ENCODE data around the gene EYA2. TPM values are rescaled to one million over a fixed set of nuclear protein-coding genes. Genes with fewer than 3 reads are reported as not detected.

EYA2 gene
- total and polyA plus RNA-seq, 2 experiments from 2014 or later, result 0.18 TPM; not detected in 1

GRCh38 chr20:47161411-47161810 is 266.8 kb downstream of the EYA2 start:
- Histone ChIP-seq H3K27ac (no peak overlapping the region), H3K79me2 (ENCODE audit: insufficient read depth) (no peaks in the 10 kb centered on the region), H3K4me3 (no peak overlapping the region), H3K9ac (no peak overlapping the region), H2AFZ (no peak overlapping the region), H4K20me1 (ENCODE audit: insufficient read depth) (no peaks in the 10 kb centered on the region), H3K27me3 (replicated peaks; ENCODE audit: insufficient read depth) (no peaks in the 10 kb centered on the region), H3K4me1 (ENCODE audit: insufficient read depth) (no peaks in the 10 kb centered on the region), H3F3A (ENCODE audit: insufficient read depth) (no peaks in the 10 kb centered on the region), H3K36me3 (ENCODE audit: low read depth) (no peaks in the 10 kb centered on the region), H3K9me3 (ENCODE audit: low read depth) (no peaks in the 10 kb centered on the region), H3K4me2 (ENCODE audit: unreplicated experiment) (no peak overlapping the region), H3K9me2 (ENCODE audit: insufficient read depth) (no peaks in the 10 kb centered on the region)
- 83 to 87% methylated on average over 9 to 10 of the region's 10 CpGs for WGBS, 2 experiments (ENCODE audit: low coverage in 1 of 2, low lambda C conversion rate in 2 of 2, missing lambda C conversion rate in 2 of 2)
- in situ Hi-C loops (cut with MboI), result no loop called here
- DNase-seq, result no peak
- TF ChIP-seq EZH2phosphoT487 (IDR thresholded peaks at IDR 0.05; ENCODE audit: insufficient read depth, low read depth) (no peak), EZH2 (IDR thresholded peaks at IDR 0.05; ENCODE audit: insufficient read depth, poor library complexity, severe bottlenecking) (no peak)

GRCh38 chr20:47164140-47164539 is 269.5 kb downstream of the EYA2 start:
- Histone ChIP-seq H3K4me3 (no peak overlapping the region), H3K9me2 (ENCODE audit: insufficient read depth) (no peaks in the 10 kb centered on the region), H3K4me1 (ENCODE audit: insufficient read depth) (no peaks in the 10 kb centered on the region), H3K79me2 (ENCODE audit: insufficient read depth) (no peaks in the 10 kb centered on the region), H3K27ac (no peak overlapping the region), H3K9ac (no peak overlapping the region), H3K4me2 (ENCODE audit: unreplicated experiment) (no peak overlapping the region), H3F3A (ENCODE audit: insufficient read depth) (no peaks in the 10 kb centered on the region), H3K9me3 (ENCODE audit: low read depth) (no peaks in the 10 kb centered on the region), H3K36me3 (ENCODE audit: low read depth) (no peaks in the 10 kb centered on the region), H2AFZ (no peak overlapping the region), H3K27me3 (replicated peaks; ENCODE audit: insufficient read depth) (peaks cover 9% of the 10 kb centered on the region; the same call in 1 of the 2 replicates), H4K20me1 (ENCODE audit: insufficient read depth) (no peaks in the 10 kb centered on the region)
- in situ Hi-C loops (cut with MboI), result no loop called here
- no peak for DNase-seq
- WGBS, 2 experiments (ENCODE audit: low coverage in 1 of 2, low lambda C conversion rate in 2 of 2, missing lambda C conversion rate in 2 of 2), result 81 to 84% methylated on average over 13 of the region's 13 CpGs
- TF ChIP-seq EZH2 (IDR thresholded peaks at IDR 0.05; ENCODE audit: insufficient read depth, poor library complexity, severe bottlenecking), result no peak
- no peak for TF ChIP-seq EZH2phosphoT487 (IDR thresholded peaks at IDR 0.05; ENCODE audit: insufficient read depth, low read depth)

- Histone ChIP-seq H3K27ac (no peak overlapping the region), H3K9me2 (ENCODE audit: insufficient read depth) (no peaks in the 10 kb centered on the region), H3K4me3 (no peak overlapping the region), H2AFZ (no peak overlapping the region), H3K9me3 (ENCODE audit: low read depth) (no peaks in the 10 kb centered on the region), H3K9ac (no peak overlapping the region), H3K27me3 (replicated peaks; ENCODE audit: insufficient read depth) (peaks cover 17% of the 10 kb centered on the region), H3K36me3 (ENCODE audit: low read depth) (no peaks in the 10 kb centered on the region), H3K4me2 (ENCODE audit: unreplicated experiment) (no peak overlapping the region), H3F3A (ENCODE audit: insufficient read depth) (no peaks in the 10 kb centered on the region), H3K4me1 (ENCODE audit: insufficient read depth) (no peaks in the 10 kb centered on the region), H3K79me2 (ENCODE audit: insufficient read depth) (no peaks in the 10 kb centered on the region), H4K20me1 (ENCODE audit: insufficient read depth) (no peaks in the 10 kb centered on the region)
- WGBS, 2 experiments (ENCODE audit: low coverage in 1 of 2, low lambda C conversion rate in 2 of 2, missing lambda C conversion rate in 2 of 2), result 64 to 69% methylated on average over 4 of the region's 4 CpGs
- no peak for DNase-seq
- TF ChIP-seq EZH2phosphoT487 (IDR thresholded peaks at IDR 0.05; ENCODE audit: insufficient read depth, low read depth) (no peak), EZH2 (IDR thresholded peaks at IDR 0.05; ENCODE audit: insufficient read depth, poor library complexity, severe bottlenecking) (no peak)
- in situ Hi-C loops (cut with MboI), result no loop called here
These were observed 270.8 kb downstream of the EYA2 start for GRCh38 chr20:47165376-47165865.

- Histone ChIP-seq H3K4me1 (ENCODE audit: insufficient read depth) (peaks cover 7% of the 10 kb centered on the region; the same call in 1 of the 2 replicates), H3K9me3 (ENCODE audit: low read depth) (no peaks in the 10 kb centered on the region), H3K36me3 (ENCODE audit: low read depth) (no peaks in the 10 kb centered on the region), H3K4me3 (no peak overlapping the region), H3K9ac (no peak overlapping the region), H3K27me3 (replicated peaks; ENCODE audit: insufficient read depth) (peaks cover 17% of the 10 kb centered on the region), H3K79me2 (ENCODE audit: insufficient read depth) (no peaks in the 10 kb centered on the region), H3K27ac (no peak overlapping the region), H3K4me2 (ENCODE audit: unreplicated experiment) (no peak overlapping the region), H2AFZ (no peak overlapping the region), H3K9me2 (ENCODE audit: insufficient read depth) (no peaks in the 10 kb centered on the region), H3F3A (ENCODE audit: insufficient read depth) (peaks cover 10% of the 10 kb centered on the region; the same call in 1 of the 2 replicates), H4K20me1 (ENCODE audit: insufficient read depth) (no peaks in the 10 kb centered on the region)
- 64 to 68% methylated on average over 9 of the region's 9 CpGs for WGBS, 2 experiments (ENCODE audit: low coverage in 1 of 2, low lambda C conversion rate in 2 of 2, missing lambda C conversion rate in 2 of 2)
- TF ChIP-seq EZH2 (IDR thresholded peaks at IDR 0.05; ENCODE audit: insufficient read depth, poor library complexity, severe bottlenecking) (no peak), EZH2phosphoT487 (IDR thresholded peaks at IDR 0.05; ENCODE audit: insufficient read depth, low read depth) (no peak)
- in situ Hi-C loops (cut with MboI), result no loop called here
- no peak for DNase-seq
These were observed 273.2 kb downstream of the EYA2 start for GRCh38 chr20:47167846-47168245.

All from GM23248 (cell line).